ENCODE measurements around the gene GPER1.
"Not testable (repeated sequence)": the region's sequence is repeated elsewhere in the genome, so short reads cannot be mapped to it uniquely, and the experiment has no call there.

GPER1 gene

GRCh38 chr7:1087952-1088920 lies at the start of gene GPER1:
TSS of gene GPER1 (plus strand) at chr7:1088113. CDS start at chr7:1091729, 3,616 bp downstream.
- Histone ChIP-seq H3K27me3 (ENCODE audit: control insufficient read depth, low read length) (no peaks in the 10 kb centered on the region), H3K27ac (ENCODE audit: low read depth, low read length) (peak within 1 kb of the TSS; percentile 90), H3K79me2 (ENCODE audit: control insufficient read depth, low read length) (peaks cover 29% of the 10 kb centered on the region), H3K4me2 (ENCODE audit: low read length) (peak within 1 kb of the TSS; percentile 92), H3K36me3 (ENCODE audit: control insufficient read depth, low read length) (peaks cover 24% of the 10 kb centered on the region), H3K9me2 (replicated peaks; ENCODE audit: control insufficient read depth, low read length) (no peaks in the 10 kb centered on the region), H3K4me3 (ENCODE audit: low read length) (peak within 1 kb of the TSS; percentile 79), H3K9me3 (ENCODE audit: control insufficient read depth, insufficient read depth, low read length) (no peaks in the 10 kb centered on the region), H3F3A (ENCODE audit: control insufficient read depth, insufficient read depth) (peaks cover 29% of the 10 kb centered on the region), H4K20me1 (ENCODE audit: control insufficient read depth, insufficient read depth, low read depth, low read length) (no peaks in the 10 kb centered on the region), H3K4me1 (ENCODE audit: control insufficient read depth, low read length) (peaks cover 45% of the 10 kb centered on the region)
- TF ChIP-seq EZH2phosphoT487 (IDR thresholded peaks at IDR 0.05; ENCODE audit: borderline replicate concordance, low read length) = no peak
- no peak for TF ChIP-seq CTCF (IDR thresholded peaks at IDR 0.05; ENCODE audit: low read depth, low read length, poor library complexity, severe bottlenecking)

- H3K27ac ChIP-seq (ENCODE audit: low read depth, low read length); H3K79me2 ChIP-seq (ENCODE audit: control insufficient read depth, low read length); H3K4me2 ChIP-seq (ENCODE audit: low read length): not testable (repeated sequence)
Observed at GRCh38 chr7:1040233-1040632, 47.7 kb upstream of the GPER1 start.

GRCh38 chr7:1040790-1041189 lies 47.1 kb upstream of the GPER1 start:
- H3K4me1 ChIP-seq (ENCODE audit: control insufficient read depth, low read length) = peaks cover 22% of the 10 kb centered on the region
- H3K27me3 ChIP-seq (ENCODE audit: control insufficient read depth, low read length) = no peaks in the 10 kb centered on the region
- no peak for TF ChIP-seq EZH2phosphoT487 (IDR thresholded peaks at IDR 0.05; ENCODE audit: borderline replicate concordance, low read length)
- TF ChIP-seq CTCF (IDR thresholded peaks at IDR 0.05; ENCODE audit: low read depth, low read length, poor library complexity, severe bottlenecking) = no peak
- no peak overlapping the region for H3K4me3 ChIP-seq (ENCODE audit: low read length)
- H3K9me3 ChIP-seq (ENCODE audit: control insufficient read depth, insufficient read depth, low read length) = no peaks in the 10 kb centered on the region
- H3K36me3 ChIP-seq (ENCODE audit: control insufficient read depth, low read length) = no peaks in the 10 kb centered on the region
- H3K27ac ChIP-seq (ENCODE audit: low read depth, low read length) = no peak overlapping the region
- H3F3A ChIP-seq (ENCODE audit: control insufficient read depth, insufficient read depth) = peaks cover 8% of the 10 kb centered on the region; the same call in 1 of the 2 replicates
- H3K4me2 ChIP-seq (ENCODE audit: low read length) = no peak overlapping the region
- peaks cover 12% of the 10 kb centered on the region for H3K79me2 ChIP-seq (ENCODE audit: control insufficient read depth, low read length)
- H3K9me2 ChIP-seq (replicated peaks; ENCODE audit: control insufficient read depth, low read length) = no peaks in the 10 kb centered on the region
- H4K20me1 ChIP-seq (ENCODE audit: control insufficient read depth, insufficient read depth, low read depth, low read length) = peaks cover 9% of the 10 kb centered on the region

More at GRCh38 chr7:1040233-1040632, 47.7 kb upstream of the GPER1 start:
- not testable (repeated sequence) for H4K20me1 ChIP-seq (ENCODE audit: control insufficient read depth, insufficient read depth, low read depth, low read length); H3K4me3 ChIP-seq (ENCODE audit: low read length); H3K9me3 ChIP-seq (ENCODE audit: control insufficient read depth, insufficient read depth, low read length); H3F3A ChIP-seq (ENCODE audit: control insufficient read depth, insufficient read depth); H3K9me2 ChIP-seq (replicated peaks; ENCODE audit: control insufficient read depth, low read length); H3K36me3 ChIP-seq (ENCODE audit: control insufficient read depth, low read length); H3K27me3 ChIP-seq (ENCODE audit: control insufficient read depth, low read length)
- peaks cover 16% of the 10 kb centered on the region for H3K4me1 ChIP-seq (ENCODE audit: control insufficient read depth, low read length)
